Kidney glomerular epithelial cell (primary cell): ENCODE measurements around the gene NAGPA.
"Not testable (repeated sequence)": the region's sequence is repeated elsewhere in the genome, so short reads cannot be mapped to it uniquely, and the experiment has no call there.

Source experiments
- DNase-seq: peaks from one replicate; lab custom pipeline; 2025; lab: John Stamatoyannopoulos, UW

Gene NAGPA, protein sequence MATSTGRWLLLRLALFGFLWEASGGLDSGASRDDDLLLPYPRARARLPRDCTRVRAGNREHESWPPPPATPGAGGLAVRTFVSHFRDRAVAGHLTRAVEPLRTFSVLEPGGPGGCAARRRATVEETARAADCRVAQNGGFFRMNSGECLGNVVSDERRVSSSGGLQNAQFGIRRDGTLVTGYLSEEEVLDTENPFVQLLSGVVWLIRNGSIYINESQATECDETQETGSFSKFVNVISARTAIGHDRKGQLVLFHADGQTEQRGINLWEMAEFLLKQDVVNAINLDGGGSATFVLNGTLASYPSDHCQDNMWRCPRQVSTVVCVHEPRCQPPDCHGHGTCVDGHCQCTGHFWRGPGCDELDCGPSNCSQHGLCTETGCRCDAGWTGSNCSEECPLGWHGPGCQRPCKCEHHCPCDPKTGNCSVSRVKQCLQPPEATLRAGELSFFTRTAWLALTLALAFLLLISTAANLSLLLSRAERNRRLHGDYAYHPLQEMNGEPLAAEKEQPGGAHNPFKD

DNA sequence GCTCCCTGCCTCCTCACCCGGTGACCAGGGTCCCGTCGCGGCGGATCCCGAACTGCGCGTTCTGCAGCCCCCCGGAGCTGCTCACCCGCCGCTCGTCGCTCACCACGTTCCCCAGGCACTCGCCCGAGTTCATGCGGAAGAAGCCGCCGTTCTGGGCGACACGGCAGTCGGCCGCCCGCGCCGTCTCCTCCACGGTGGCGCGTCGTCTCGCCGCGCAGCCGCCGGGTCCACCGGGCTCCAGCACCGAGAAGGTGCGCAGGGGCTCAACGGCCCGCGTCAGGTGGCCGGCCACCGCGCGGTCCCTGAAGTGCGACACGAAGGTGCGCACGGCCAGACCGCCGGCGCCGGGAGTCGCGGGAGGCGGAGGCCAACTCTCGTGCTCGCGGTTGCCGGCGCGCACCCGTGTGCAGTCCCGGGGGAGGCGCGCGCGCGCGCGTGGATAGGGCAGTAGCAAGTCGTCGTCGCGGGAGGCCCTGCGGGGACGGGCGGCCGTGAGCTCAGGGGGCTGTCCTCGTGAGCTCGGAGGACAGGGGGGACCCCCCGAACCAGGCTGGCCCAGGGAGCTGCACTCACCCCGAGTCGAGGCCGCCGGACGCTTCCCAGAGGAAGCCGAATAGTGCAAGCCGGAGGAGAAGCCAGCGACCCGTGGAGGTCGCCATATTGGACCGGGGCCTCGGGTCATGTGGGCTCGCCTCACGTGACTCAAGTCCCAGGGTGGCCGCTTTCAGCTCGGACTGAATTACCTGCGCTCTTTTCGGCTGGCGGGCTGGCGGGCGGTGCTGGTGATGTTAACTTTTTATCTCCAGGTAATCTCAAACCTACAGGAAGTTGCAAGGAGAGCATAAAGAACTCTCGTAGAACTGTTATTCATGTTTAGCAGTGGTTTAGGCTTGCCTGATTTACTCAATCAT, at the start of gene NAGPA:
NAGPA (minus strand) TSS at position 680 of the 911 bp plus-strand sequence; CDS start at position 659, 21 bp downstream.
- DNase-seq, result peak; percentile 62

DNA sequence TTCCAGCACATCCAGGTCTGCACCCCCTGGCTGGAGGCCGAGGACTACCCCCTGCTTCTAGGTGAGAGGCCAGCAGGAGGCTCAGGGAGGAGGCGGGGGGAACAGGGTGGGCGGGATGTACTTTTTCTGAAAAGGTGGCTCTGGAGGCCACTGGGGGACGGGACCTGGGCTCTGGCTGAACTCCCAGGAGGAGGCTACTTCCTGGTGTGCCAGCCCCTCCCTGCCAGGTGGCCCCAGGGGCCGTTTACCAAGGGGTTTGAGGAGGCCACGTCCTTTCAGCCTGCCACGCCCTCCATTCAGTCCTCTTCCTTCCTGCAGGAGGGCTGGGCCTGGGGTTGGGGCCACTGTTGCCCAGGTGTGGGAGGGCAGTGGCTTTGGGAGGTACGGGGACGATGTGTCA, 47.3 kb upstream of the NAGPA start:
- DNase-seq, result not testable (repeated sequence)

DNA sequence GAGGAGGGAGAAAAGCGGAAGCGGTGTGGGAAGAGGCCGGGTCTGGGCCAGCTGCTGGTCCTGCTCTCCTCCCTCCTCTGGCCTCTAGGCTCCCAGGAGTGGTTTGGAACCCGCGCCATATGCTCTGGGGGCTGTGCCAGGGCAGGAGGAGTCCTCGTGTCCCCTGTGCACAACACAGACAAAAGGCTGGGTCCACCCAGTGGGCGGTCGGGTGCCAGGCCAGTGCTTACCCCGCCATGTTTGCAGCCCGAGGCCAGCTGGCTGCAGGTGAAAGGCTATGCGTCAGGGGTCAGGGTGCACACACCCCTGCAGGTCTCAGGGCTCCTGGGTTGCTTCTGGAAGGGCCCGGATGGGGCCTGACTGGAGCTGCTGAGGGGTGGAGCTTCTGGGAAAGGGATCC, 46.7 kb upstream of the NAGPA start:
- DNase-seq, result not testable (repeated sequence)

DNA sequence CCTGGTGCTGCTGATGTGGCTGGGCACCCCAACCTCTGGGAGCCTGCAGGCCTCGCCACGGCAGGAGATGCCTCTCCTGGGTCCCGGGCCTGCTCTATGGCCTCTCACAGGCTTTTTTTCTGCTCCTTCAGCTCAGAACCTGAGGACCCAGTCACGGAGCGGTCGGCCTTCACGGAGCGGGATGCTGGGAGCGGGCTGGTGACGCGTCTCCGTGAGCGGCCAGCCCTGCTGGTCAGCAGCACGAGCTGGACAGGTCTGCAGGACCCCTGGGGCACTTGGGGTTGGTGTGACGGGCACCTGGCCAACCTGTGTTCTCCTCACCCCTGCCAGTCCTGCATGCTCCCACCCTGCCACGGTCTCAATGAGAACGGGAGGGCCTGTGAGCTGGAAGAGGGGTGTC, 44.9 kb upstream of the NAGPA start:
- DNase-seq, result no peak

DNA sequence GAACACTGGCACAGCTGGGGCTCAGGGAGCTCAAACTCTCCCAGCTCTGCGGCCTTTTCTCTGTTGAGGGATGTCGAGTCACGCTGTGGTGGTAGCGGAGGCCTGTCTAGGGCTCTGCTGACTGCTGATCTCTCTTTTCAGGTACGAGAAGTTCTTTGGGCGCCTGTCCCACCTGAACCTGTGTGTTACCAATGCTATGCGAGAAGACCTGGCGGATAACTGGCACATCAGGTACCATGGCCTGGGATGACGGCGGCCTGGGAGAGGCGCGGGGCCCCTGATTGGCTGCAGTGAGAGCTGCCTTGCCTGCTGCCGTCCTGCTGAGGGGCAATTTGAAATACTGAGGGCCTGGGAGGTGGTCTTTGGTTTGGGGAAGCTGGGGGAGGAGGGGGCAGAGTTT, 43.6 kb upstream of the NAGPA start:
- no peak for DNase-seq

DNA sequence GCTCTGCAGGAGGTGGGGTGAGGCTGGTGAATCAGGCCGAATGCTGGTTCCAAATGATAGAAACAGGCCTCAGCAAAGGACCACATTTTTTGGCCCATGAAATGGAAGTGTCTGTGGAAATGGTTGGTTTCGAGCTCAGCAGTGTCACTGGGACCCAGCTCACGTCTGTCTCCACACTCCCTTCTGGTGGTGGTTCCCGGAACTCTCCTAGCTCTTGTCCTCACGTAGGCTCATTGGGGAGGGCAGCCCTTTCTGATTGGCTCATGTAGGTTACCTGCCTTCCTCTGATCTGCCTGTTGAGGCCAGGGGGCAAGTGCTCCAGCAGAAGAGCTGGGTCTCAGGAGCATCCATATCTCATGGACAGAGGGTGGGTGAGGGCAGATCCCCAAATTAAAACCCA, 41.9 kb upstream of the NAGPA start:
- no peak for DNase-seq

DNA sequence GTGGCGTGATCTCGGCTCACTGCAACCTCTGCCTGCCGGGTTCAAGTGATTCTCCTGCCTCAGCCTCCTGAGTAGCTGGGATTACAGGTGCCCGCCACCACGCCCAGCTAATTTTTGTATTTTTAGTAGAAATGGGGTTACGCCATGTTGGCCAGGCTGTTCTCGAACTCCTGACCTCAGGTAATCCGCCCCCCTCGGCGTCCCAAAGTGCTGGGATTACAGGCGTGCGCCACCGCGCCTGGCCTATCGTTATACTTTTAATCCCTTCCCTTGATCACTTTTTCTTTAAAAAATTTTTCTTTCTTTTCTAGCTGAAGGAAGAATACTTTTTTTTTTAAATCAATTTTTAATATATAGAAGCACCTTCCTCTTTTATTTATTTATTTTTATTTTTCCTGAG, 40.0 kb upstream of the NAGPA start:
- not testable (repeated sequence) for DNase-seq

DNA sequence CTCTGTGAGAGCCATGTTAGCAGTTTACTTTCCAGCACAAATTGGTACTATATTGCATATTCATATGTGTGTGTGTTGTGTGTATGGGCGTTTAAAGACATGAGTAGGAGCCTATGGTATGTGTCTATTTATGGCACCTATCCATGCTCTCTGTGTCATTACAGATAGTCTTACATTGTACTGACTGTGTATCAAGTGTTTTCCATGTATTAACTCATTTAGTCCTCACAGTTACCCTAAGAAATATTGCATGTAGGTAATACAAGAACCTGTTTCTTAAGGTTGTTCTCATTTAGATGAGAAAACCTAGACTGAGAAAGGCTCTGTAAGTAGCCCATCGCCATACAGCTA, 39.5 kb upstream of the NAGPA start:
- DNase-seq, result no peak

DNA sequence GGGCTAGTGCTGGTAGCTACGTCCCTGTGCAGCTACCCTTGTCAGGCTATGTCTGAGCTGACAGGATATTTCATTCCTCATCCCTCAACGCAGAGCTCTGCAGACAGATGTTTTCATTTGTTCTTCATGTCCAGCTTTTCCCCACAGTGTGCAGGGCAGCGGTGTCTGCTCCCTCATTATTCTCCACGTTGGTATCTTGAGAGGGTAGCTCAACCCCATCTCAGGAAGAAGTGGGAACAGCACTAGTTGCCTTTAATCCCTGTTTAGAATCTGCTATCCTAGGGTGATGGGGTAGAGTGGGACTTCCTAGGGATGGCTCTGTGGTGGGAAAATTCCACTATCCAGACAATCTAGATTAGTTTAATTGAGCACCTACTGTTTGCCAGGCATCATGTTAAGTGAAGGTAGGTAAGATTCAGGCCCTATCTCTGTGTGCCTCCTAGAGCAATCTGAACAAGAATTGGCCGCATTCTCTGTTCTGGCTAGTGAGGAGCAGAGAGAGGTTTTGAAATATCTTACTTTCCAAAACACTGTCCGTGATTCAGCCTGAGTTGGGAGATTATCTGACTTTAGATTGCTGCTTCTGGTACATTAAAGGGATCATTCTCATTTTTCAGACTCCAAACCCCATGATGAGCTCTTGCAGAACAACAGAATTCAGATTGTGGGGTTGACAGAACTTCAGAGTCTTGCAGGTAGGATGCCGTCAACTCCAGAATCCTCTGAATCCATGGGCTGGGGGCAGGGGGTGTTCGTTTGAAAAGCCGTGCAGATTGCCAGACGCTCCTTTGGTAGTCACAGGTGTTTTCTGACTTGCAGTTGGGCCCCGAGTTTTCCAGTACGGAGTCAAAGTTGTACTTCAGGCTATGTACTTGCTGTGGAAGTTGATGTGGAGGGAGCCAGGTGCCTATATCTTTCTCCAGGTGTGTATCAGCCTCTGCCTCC, 38.9 kb upstream of the NAGPA start:
- no peak for DNase-seq

DNA sequence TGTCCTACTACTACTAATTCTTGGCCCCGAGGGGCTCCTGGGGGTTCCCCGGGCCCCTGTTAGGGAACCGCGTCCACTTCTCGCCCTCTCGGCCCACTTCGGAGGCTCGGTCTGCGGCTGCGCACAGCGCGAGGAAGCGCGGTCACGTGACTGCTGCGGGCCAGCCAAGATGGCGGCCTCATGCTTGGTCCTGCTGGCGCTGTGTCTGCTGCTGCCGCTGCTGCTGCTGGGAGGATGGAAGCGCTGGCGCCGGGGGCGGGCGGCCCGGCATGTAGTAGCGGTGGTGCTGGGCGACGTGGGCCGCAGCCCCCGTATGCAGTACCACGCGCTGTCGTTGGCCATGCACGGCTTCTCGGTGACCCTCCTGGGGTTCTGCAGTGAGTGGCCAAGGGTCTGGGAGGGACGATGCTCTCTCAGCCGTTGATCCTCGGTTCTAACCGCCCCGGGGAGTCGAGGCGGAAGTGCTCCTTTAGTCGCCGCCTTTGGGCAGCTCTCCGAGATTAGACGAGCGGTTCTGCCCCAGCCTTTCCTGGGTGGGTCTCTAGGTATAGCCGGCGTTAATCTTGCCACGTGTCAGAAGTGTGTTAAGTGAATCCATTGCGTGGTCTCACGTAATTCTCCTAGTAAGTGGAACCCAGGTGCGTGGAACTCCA, 38.1 kb upstream of the NAGPA start, which contains the start of gene ALG1:
ALG1 (plus strand) TSS at position 163 of the 653 bp plus-strand sequence; CDS start at position 170, 7 bp downstream.
- peak; percentile 73 for DNase-seq

DNA sequence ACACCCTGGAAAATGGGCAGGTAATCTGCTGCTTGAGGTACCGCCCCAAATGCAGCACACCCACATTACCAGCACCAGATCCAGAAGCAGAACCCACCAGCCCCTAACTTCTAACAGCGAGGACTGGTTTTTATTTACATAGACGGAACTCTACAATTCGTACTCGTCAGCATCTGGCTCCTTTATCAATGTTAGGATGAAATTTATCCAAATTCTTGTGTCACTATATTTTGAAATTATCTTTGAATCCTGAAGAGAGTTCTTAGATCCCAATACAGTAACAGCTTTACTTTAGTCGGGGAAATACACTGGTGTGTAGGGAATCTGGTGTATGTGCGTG, 37.6 kb upstream of the NAGPA start:
- no peak for DNase-seq

DNA sequence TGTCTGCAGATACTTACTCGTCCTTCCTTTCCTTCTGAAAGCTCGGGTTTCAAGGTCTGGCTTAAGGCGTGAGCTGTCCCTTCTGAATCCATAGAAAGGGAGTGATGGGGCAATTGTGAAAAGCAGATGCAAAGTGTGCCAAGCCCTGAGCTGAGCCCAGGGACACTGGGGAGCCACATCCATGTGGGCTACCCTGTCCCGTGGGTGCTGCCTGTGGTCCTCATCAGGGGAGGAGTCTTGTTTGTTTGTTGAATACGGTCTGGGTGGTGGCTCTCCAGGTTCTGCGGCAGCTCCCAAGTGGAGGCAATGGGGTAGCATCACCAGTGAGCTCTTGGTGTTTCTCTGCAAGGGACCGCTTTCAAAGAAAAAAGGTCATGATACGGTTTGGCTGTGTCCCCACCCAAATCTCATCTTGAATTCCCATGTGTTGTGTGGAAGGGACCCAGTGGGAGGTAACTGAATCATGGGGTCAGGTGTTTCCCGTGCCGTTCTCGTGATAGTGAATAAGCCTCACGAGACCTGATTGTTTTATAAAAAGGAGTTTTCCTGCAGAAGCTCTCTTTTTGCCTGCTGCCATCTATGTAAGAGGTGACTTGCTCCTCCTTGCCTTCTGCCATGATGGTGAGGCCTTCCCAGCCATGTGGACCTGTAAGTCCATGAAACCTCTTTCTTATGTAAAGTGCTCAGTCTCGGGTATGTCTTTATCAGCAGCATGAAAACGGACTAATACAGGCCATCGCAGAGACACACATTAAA, 36.9 kb upstream of the NAGPA start:
- no peak for DNase-seq

DNA sequence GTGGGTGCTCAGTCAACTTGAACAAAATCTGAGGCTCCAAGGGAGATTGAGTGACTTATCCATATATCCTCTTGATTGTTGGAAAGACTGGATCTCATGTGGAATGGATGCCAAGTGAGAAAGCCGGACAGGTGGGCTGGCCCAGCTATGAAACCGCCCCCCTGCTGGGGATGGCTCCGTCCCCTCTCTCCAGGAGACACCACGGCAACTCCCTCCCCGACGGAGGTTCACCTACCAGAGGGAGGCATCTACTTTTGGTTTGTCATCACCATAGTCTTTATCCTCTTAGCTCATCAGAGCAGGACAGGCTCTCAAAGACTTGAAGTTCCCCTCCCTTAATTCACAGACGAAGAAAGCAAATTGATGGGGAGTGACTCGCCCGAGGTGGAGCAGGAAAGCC, 36.1 kb upstream of the NAGPA start:
- no peak for DNase-seq

DNA sequence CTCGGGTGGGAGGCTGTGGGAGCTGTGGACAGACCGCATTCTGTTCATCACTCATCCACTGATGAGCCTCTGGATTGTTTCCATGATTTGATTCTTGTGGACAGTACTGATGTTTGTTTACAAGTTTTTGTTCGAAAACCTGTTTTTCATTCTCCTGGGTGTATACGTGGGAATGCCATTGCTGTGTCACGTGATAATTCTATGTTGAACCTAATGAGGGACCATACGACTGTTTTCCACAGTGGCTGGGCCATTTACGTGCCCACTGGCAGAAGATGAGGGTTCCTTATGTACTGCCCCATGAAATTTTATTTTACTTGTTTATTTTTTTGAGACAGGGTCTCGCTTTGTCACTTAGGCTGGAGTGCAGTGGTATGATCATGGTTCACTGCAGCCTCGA, 35.3 kb upstream of the NAGPA start:
- DNase-seq, result no peak

DNA sequence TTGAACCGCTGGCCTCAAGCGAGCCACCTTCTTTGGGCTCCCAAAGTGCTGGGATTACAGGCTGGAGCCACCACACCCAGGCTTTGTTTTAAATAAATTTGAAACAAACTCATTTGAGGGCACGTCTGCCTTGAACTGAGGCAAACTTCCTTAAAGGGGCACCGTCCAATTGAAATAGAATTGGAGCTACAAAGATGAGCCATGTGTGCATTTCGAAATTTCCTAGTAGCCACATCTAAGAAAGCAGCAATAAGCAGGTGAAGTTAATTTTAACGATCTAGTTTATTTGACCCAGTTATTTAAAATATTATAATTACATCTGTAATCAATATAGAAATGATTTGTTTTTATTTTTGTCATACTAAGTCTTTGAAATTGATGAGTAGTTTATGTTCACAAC, 32.8 kb upstream of the NAGPA start:
- DNase-seq, result no peak

DNA sequence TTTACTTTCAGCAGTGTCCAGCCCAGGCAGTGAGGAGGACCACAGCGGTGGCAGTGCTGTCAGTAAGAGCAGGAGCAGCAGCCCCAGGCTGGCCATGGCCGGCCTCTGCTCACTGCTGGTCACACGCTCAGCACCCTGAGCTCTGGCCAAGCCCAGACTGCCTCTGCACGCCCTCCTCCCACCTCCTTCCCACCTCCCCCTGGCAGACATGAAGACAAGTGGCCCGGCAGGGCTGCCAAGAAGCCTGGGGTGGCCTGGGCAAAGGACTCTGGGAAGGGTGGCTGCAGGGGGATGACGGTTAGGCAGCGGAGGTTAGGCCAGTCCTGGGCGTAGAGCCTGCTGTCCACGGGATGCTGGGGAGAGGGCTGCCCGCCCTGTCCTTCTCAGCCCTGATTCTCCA, 32.1 kb upstream of the NAGPA start, which contains the start of gene C16orf89:
C16orf89 (minus strand) TSS at position 144 of the 400 bp plus-strand sequence; CDS start at position 96, 48 bp downstream.
- no peak for DNase-seq

DNA sequence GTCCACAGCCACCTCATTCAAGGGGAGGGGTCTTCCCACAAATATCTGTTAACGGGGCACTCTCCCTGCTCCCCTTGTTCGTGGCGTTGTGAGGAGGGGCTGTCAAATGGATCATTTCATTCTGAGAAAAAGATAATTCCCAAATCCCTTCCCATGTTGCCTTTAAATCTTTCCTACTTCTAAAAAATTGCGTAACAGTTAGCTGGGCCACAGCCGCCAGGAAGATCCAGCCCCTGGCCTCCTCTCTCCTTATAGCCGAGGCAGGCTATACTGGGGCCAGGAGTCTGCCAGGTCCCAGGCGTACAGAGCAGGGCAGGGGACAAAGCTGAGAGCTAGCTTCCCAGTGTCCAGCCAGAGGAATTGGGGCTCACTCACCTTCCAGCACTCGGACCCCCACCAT, 31.6 kb upstream of the NAGPA start:
- DNase-seq, result no peak

DNA sequence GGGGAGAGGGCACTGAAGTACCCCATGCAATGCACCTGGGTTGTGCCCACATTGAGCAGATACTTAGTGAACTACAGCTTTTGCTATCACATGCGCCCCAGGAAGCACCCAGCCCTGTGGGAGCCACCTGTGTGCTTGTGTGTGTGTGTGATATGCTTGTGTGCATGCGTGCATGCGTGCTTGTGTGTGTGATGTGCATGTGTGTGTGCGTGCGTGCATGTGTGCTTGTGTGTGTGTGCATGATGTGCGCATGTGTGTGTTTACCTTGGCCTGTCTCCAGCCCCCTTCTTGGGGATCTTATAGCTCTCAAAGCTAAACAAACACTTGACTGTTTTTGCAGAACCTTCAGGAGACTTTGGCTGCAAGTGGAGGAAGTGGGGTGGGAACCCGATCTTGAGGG, 31.2 kb upstream of the NAGPA start:
- DNase-seq, result no peak

DNA sequence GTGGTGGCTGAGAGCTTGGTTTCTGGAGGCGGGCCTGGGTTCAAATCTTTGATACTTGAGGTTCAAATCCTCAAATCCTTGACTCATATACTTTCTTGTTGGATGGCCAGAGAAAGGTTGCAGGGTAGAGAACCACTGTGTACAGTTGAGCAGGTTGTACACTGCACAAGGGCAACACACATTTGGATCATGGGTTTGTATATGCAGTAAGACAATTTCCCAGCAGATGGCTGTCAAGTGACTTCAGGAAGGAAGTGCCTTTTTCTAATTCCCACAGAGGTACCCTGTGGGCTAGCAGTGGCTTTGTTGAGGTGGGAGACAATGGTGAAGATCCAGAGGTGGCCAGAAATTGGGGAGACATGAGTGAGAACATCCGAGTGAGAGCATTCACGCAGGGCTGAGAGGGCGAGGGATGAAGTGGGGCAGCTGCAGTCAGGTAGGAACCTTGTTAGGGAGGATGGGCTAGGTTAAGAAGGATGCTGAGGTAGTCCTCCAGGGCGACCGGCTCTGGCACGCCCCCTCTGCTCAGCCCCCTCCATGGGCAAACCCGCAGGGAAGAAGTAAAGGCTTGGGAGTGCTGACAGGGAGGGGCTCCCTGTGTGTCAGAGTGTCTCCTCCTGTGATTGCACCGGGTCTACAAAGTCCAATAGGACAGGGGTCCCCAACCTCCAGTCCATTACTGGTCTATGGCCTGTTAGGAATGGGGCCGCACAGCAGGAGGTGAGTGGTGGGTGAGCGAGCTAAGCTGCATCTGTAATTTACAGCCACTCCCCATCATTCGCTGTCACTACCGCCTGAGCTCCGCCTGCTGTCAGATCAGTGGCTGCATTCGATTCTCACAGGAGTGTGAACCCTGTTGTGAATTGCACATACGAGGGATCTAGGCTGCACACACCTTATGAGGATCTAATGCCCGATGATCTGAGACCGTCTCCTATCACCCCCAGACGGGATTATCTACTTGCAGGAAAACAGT, 29.3 kb upstream of the NAGPA start:
- no peak for DNase-seq
